Measurements from ENCODE around the gene ARHGAP18.

The ARHGAP18 gene

GRCh38 chr6:129653746-129654145 lies 56.2 kb downstream of the ARHGAP18 start:
- FAIRE-seq (no peak), DNase-seq (ENCODE audit: insufficient read length, low spot score) (no peak)
- TF ChIP-seq, protein P1, sequence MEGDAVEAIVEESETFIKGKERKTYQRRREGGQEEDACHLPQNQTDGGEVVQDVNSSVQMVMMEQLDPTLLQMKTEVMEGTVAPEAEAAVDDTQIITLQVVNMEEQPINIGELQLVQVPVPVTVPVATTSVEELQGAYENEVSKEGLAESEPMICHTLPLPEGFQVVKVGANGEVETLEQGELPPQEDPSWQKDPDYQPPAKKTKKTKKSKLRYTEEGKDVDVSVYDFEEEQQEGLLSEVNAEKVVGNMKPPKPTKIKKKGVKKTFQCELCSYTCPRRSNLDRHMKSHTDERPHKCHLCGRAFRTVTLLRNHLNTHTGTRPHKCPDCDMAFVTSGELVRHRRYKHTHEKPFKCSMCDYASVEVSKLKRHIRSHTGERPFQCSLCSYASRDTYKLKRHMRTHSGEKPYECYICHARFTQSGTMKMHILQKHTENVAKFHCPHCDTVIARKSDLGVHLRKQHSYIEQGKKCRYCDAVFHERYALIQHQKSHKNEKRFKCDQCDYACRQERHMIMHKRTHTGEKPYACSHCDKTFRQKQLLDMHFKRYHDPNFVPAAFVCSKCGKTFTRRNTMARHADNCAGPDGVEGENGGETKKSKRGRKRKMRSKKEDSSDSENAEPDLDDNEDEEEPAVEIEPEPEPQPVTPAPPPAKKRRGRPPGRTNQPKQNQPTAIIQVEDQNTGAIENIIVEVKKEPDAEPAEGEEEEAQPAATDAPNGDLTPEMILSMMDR (IDR thresholded peaks at IDR 0.05; ENCODE audit: insufficient read depth, missing control alignments) = no peak

GRCh38 chr6:129653229-129653628 lies 56.7 kb downstream of the ARHGAP18 start:
- TF ChIP-seq, protein P1 (IDR thresholded peaks at IDR 0.05; ENCODE audit: insufficient read depth, missing control alignments) = no peak

GRCh38 chr6:129651291-129651691 lies 58.7 kb downstream of the ARHGAP18 start:
- FAIRE-seq = no peak

More at GRCh38 chr6:129653229-129653628, 56.7 kb downstream of the ARHGAP18 start:
- DNase-seq (ENCODE audit: insufficient read length, low spot score) (no peak), FAIRE-seq (no peak)

GRCh38 chr6:129648819-129649491 lies 61.0 kb downstream of the ARHGAP18 start:
- no peak for FAIRE-seq
- DNase-seq (ENCODE audit: insufficient read length, low spot score) = no peak
- TF ChIP-seq, protein P1 (IDR thresholded peaks at IDR 0.05; ENCODE audit: insufficient read depth, missing control alignments) = no peak

More at GRCh38 chr6:129651291-129651691, 58.7 kb downstream of the ARHGAP18 start:
- DNase-seq (ENCODE audit: insufficient read length, low spot score) = no peak
- TF ChIP-seq, protein P1 (IDR thresholded peaks at IDR 0.05; ENCODE audit: insufficient read depth, missing control alignments) = no peak

- TF ChIP-seq, protein P1 (IDR thresholded peaks at IDR 0.05; ENCODE audit: insufficient read depth, missing control alignments) = no peak
- DNase-seq (ENCODE audit: insufficient read length, low spot score) (no peak), FAIRE-seq (no peak)
These were observed 62.9 kb downstream of the ARHGAP18 start for GRCh38 chr6:129647044-129647443.

GRCh38 chr6:129646642-129647041 lies 63.3 kb downstream of the ARHGAP18 start:
- TF ChIP-seq, protein P1 (IDR thresholded peaks at IDR 0.05; ENCODE audit: insufficient read depth, missing control alignments) = no peak
- FAIRE-seq = no peak
- DNase-seq (ENCODE audit: insufficient read length, low spot score) = no peak

DNA sequence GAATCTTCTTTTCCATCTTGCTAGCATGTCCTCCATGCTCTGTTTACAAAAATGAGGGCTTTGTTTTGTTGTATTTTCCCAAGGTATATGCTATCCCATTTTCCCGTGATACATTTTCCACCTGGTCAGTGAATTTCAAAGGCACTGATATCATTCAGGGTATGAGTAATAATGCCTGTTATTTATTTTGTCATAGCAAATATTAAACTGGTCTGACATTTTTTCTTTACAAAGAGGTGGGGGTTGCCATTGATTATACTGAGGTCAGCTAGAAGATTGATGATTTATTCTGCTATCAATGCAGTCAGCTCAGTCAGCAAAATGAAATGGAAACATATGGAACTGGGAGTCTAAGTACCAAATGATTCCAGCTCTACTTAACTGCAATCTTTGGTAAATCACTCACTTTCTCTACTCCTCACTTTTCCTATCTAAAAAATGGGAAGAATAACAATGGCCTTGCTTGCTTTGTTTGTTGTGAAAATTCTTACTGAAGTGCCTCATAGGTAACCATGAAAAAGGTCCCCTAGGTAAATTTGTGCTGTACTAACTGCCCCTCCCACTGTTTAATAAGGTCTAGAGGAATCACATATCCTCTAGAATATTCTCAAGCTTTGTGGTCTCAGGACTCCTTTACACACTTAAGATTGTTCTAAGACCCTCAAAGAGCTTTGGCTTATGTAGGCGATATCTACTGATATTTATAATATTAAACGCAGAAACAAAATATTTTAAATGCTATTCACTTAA lies 64.0 kb downstream of the ARHGAP18 start:
- TF ChIP-seq, protein P1 (IDR thresholded peaks at IDR 0.05; ENCODE audit: insufficient read depth, missing control alignments) = no peak
- DNase-seq (ENCODE audit: insufficient read length, low spot score) = no peak
- no peak for FAIRE-seq

Measured in D721Med (cell line).